Thyroid gland (tissue), 4 donors: ENCODE data around the gene CLASP1.

Experiments used
- CTCF ChIP-seq, 6 experiments: fragments of 200-600 bp in 3 of 6; fragments of 450-650 bp in 3 of 6; sonication (generic) in 3 of 6; IDR thresholded peaks; one replicate each; pipeline ENCODE4 v1.5.1; 2016 to 2019; ENCODE audit warnings: antibody characterized with exemption in 6 of 6, mild to moderate bottlenecking in 2 of 6, inconsistent platforms in 1 of 6, moderate library complexity in 1 of 6
- POLR2A ChIP-seq, 2 donors: fragments of 450-650 bp; IDR thresholded peaks; one replicate each; pipeline ENCODE4 v1.6.1; 2017; ENCODE audit warnings: antibody characterized with exemption in 2 of 2, mild to moderate bottlenecking in 2 of 2, moderate library complexity in 1 of 2

GRCh38 chr2:121567957-121568409 is 81.3 kb downstream of the CLASP1 start:
- TF ChIP-seq CTCF (IDR thresholded peaks at IDR 0.05) (no peak), POLR2A (IDR thresholded peaks at IDR 0.05) (no peak)
